GM12873 (cell line): Measurements from ENCODE around the gene QPCTL.

Experiments
- CTCF ChIP-seq: IDR thresholded peaks from 2 replicates; pipeline ENCODE4 v1.5.1; 2012; ENCODE audit warnings: low read depth, mild to moderate bottlenecking, moderate library complexity, low read length, control low read depth; ENCODE audit not compliant: insufficient read depth; ENCODE audit errors: missing control alignments

QPCTL gene

GRCh38 chr19:45716359-45717130 lies 24.1 kb downstream of the QPCTL start:
- TF ChIP-seq CTCF = no peak

- no peak for TF ChIP-seq CTCF
Measured at GRCh38 chr19:45717131-45717982, 24.9 kb downstream of the QPCTL start.

GRCh38 chr19:45717983-45718650 lies 25.7 kb downstream of the QPCTL start:
- no peak for TF ChIP-seq CTCF

- no peak for TF ChIP-seq CTCF
Measured at GRCh38 chr19:45729800-45730290, 37.4 kb downstream of the QPCTL start.

GRCh38 chr19:45730368-45731288 lies 38.2 kb downstream of the QPCTL start, which contains the start of gene FBXO46:
FBXO46 (minus strand) TSS chr19:45730896; CDS start chr19:45713495, 17,401 bp downstream.
- peak; percentile 34 for TF ChIP-seq CTCF

- no peak for TF ChIP-seq CTCF
Measured at GRCh38 chr19:45733160-45733810, 40.8 kb downstream of the QPCTL start, which contains the start of gene MEIOSIN. MEIOSIN (plus strand) TSS chr19:45733439; CDS start chr19:45735377, 1,938 bp downstream.
